ENCODE data around the gene RALB.

DNA sequence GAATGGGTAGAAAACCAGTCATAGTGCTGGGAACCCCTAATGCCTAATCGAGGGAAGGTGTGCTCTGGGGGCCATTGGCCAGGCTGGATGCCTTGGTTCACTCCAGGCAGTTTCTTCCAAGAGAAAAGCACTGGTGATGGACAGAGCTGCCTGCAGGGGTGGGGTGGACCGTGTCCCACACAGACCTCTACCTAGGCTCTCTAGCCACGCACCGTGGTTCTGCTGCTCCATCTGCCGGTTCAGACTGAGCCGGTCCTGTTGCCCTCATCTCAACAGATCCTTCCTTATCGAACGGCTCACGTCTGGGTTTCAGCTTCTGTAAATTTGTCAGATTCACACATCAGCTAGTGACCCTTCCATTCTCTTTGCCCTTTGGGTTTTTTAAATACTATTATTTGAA is 46.4 kb downstream of the RALB start:
- TF ChIP-seq, protein P1, sequence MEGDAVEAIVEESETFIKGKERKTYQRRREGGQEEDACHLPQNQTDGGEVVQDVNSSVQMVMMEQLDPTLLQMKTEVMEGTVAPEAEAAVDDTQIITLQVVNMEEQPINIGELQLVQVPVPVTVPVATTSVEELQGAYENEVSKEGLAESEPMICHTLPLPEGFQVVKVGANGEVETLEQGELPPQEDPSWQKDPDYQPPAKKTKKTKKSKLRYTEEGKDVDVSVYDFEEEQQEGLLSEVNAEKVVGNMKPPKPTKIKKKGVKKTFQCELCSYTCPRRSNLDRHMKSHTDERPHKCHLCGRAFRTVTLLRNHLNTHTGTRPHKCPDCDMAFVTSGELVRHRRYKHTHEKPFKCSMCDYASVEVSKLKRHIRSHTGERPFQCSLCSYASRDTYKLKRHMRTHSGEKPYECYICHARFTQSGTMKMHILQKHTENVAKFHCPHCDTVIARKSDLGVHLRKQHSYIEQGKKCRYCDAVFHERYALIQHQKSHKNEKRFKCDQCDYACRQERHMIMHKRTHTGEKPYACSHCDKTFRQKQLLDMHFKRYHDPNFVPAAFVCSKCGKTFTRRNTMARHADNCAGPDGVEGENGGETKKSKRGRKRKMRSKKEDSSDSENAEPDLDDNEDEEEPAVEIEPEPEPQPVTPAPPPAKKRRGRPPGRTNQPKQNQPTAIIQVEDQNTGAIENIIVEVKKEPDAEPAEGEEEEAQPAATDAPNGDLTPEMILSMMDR (optimal IDR thresholded peaks at IDR 0.05 in 1 of 3, IDR thresholded peaks at IDR 0.05 in 1 of 3, conservative IDR thresholded peaks at IDR 0.05 in 1 of 3; ENCODE audit: extremely low read depth in 1 of 3, insufficient read depth in 2 of 3, low read length in 3 of 3) = no peak
- TF ChIP-seq EZH2 (IDR thresholded peaks at IDR 0.05; ENCODE audit: low read length) = no peak
